A549 treated with Hydrocortisone at 1 μM for 4 hours (cell line): ENCODE data around the gene AHSG. TPM values are rescaled to one million over a fixed set of nuclear protein-coding genes. Genes with fewer than 3 reads are reported as not detected.

Experiments
- total RNA-seq: library from RNA; stranded (reverse); fragments of 200-300 nt; extraction: Qiagen RNA extraction; gene quantifications from 5 replicates; pipeline ENCODE4 v1.2.3, GENCODE V29; 2022

The AHSG gene, protein sequence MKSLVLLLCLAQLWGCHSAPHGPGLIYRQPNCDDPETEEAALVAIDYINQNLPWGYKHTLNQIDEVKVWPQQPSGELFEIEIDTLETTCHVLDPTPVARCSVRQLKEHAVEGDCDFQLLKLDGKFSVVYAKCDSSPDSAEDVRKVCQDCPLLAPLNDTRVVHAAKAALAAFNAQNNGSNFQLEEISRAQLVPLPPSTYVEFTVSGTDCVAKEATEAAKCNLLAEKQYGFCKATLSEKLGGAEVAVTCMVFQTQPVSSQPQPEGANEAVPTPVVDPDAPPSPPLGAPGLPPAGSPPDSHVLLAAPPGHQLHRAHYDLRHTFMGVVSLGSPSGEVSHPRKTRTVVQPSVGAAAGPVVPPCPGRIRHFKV
- total RNA-seq, result 0.09 to 0.13 TPM (median 0.12 TPM) in 4 of 5 replicates, not detected in the other

DNA sequence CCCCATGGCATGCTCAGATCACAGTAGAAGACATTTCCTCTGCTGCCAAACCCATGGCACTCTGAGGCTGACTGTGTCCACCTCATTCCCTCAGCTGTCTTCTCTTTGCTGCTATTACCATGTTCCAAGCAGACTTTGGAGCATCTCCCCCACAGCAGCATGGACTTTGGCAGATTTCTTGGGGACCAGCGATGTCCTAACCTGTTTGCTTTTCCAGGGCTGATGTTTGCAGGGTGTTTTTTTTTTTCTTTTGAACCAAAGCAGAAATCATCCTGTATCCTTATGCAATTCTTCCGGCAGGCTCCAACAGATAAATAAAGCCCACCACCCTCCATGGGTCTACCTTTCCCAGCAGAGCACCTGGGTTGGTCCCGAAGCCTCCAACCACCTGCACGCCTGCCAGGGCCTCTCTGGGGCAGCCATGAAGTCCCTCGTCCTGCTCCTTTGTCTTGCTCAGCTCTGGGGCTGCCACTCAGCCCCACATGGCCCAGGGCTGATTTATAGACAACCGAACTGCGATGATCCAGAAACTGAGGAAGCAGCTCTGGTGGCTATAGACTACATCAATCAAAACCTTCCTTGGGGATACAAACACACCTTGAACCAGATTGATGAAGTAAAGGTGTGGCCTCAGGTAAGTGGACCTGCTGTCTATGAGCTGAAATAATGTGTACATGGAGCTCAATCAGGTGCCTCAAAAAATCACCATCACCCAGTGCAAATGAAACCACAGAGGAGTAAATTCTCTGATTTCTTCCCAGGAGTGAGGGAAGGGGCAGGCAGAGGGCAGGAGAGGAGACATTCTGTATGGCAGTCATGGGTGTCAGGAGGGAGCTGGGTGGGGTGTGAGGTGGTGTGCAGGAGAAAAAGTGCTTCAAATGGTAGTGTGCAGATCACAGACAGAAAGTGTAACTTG is at the start of gene AHSG:
Gene AHSG, plus strand, starts transcription at position 340 of the 916 bp plus-strand sequence. Its CDS starts 82 bp downstream, at position 422.

DNA sequence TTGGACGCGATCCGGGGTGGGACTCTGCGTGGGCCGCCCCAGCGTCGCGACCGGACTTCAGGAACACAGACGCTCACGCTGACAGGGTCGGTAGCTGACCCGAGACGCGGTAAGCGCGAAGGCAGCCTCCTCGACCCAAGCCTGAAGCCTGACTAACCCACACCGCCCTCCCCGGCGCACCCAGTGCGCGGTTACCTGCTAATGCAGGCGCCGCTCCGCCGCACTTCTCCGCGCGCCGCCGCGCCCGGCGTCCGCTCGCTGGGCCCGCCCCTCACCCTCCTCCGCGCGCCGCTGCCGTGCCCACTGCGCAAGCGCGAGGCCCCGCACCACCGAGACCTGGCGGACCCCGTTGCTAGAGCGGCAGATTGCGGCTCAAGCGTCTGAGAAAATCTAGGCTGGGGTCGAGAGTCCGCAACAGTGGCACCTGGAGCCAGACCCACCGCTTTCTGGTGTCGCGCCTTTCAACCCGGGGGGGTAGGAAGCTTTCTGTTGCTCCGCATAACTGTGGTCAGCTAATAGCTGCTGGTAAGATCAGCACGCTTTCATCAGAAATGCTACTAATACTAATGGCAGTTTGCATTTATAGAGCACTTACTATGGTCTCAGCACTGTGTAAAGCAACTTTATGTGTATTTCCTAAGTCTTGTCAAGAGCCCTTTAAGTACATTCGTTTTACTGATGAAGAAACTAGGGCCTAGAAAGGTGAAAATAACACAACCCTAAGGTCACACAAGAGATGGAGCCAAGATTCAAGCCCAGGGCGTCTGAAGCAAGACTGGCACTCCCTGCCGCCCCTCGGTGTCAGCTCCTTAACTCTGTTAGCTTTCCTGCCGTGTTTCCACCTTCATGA is 45.6 kb upstream of the AHSG start, which contains the start of gene TBCCD1:
Gene TBCCD1, minus strand, starts transcription at position 268 of the 850 bp plus-strand sequence. CDS start 3,010 bp downstream, outside the sequence.

DNA sequence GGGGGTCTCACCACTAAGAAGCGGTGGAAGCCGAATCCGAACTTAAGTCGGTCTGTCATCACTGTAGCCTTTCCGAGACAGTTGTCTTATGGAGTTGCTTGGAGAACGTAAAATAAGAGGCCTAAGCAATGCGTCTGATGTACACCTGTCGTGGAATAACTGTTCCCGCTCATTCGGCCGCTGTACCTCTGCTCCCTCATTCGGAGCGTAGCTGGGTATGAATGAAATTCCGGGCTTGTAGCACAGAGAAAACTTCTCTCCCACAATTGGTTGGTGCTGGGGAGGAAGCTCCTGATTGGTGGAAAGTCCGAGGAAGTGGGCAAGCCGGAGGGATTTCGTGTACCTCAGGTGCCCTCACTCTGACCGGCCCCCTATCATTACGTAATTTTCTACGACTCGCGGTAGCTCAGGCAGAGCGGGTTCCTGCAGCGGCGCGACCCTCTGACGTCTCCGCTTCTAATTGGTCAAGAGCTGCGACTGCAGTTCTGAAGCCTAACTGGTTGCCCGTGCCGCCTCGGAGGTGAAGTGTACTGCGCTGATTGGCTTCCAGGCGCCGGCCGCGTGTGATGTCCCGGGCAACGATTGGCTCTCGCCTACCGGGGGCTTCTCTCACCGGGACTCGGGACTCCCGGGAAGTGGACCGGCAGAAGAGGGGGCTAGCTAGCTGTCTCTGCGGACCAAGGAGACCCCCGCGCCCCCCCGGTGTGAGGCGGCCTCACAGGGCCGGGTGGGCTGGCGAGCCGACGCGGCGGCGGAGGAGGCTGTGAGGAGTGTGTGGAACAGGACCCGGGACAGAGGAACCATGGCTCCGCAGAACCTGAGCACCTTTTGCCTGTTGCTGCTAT is 42.5 kb upstream of the AHSG start, which contains the start of gene DNAJB11:
Gene DNAJB11, plus strand, starts transcription at position 625 of the 845 bp plus-strand sequence. Its CDS starts 178 bp downstream, at position 803.

GRCh38 chr3:186639778-186640472 is 27.1 kb downstream of the AHSG start, which contains the start of gene FETUB:
Gene FETUB (plus strand): TSS chr3:186640399. CDS start chr3:186640461, 62 bp downstream.

DNA sequence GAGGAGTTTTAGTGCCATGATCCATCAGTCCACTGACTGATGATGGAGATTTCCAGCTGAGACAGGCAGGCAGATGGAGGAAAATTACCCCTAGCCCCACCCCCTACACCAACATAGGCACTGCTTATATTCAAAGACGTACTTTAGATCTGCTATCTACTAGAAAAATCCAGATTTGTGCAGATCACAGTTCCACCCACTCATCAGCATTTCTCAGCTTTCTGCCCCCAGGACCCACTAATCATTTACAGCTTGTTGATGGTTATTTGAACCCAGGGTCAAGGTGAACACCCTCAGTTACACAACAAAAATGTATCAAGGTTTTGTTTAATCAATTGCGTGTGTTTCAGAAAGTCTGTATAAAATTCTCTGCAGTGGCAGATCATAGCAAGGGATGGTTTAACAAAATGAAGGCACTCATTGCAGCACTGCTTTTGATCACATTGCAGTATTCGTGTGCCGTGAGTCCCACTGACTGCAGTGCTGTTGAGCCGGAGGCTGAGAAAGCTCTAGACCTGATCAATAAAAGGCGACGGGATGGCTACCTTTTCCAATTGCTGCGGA is 52.8 kb downstream of the AHSG start, which contains the start of gene HRG:
Gene HRG, plus strand, starts transcription at position 390 of the 564 bp plus-strand sequence. Its CDS starts 18 bp downstream, at position 408.

Other genes with a start within 250 kb of the AHSG start
- gene CRYGS, start 68.7 kb upstream of the AHSG start, total RNA-seq, result 0.38 to 0.89 TPM (median 0.78 TPM) in 5 replicates
- 6.0 to 8.0 TPM (median 6.6 TPM) in 5 replicates for gene TBCCD1, start 45.7 kb upstream of the AHSG start, total RNA-seq
- 48.3 to 54.8 TPM (median 52.8 TPM) in 5 replicates for gene DNAJB11, start 42.3 kb upstream of the AHSG start, total RNA-seq
- gene FETUB, start 27.3 kb downstream of the AHSG start, total RNA-seq, result 0.12 to 0.34 TPM (median 0.15 TPM) in 3 of 5 replicates, not detected in the others
- gene HRG, start 53.0 kb downstream of the AHSG start, total RNA-seq, result not detected in 5 replicates
- gene KNG1, start 104.3 kb downstream of the AHSG start, total RNA-seq, result 0.06 TPM in 1 of 5 replicates, not detected in the others
- 126 to 149 TPM (median 136 TPM) in 5 replicates for gene EIF4A2, start 170.5 kb downstream of the AHSG start, total RNA-seq
- 41.0 to 61.1 TPM (median 47.8 TPM) in 5 replicates for gene RFC4, start 193.4 kb downstream of the AHSG start, total RNA-seq
- gene ADIPOQ, start 229.7 kb downstream of the AHSG start, total RNA-seq, result not detected in 5 replicates